HL-60 (cell line): ENCODE data around the gene DVL1.

Experiments
- CTCF ChIP-seq: IDR thresholded peaks from one replicate; pipeline ENCODE4 v1.5.1; 2011; ENCODE audit warnings: low read length, control low read depth, inconsistent platforms; ENCODE audit not compliant: insufficient read depth
- GABPA ChIP-seq: IDR thresholded peaks from 2 replicates; pipeline ENCODE4 v1.6.1; 2012; ENCODE audit warnings: low read depth
- POLR2AphosphoS5 ChIP-seq: IDR thresholded peaks from 2 replicates; pipeline ENCODE4 v1.6.1; 2012; ENCODE audit warnings: low read depth
- TF ChIP-seq, protein P1 (sequence below): IDR thresholded peaks from 2 replicates; pipeline ENCODE4 v1.6.1; 2012; ENCODE audit warnings: low read depth; ENCODE audit not compliant: insufficient replicate concordance

DNA sequence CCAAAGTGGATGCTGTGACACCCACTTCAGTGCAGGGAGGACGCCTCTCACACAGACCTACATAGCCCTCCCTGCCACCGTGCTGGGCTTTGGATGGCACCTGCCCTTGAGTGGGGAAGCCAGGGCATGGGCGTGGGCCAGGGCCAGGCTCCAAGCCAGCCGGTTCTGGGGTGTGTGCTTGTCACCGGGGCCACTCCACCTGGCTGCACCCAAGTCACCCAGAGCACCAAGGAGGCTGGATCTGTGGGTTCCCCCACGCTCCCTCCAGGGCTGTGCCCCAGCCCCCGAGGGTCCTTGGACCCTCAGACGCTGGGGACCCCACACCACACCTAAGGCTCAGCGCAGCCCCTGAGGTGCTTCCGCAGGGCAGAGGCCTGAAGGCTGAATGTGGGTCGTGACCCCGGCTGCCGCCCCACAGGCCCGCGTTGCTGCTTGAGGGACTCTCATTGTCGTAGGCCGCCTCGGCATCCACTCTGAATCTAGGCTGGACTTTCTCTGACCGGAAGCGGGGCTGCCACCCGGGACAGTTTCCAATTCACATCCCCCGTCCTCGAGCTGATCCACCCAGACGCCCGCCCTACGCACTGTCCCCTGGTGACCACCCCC is 7.7 kb upstream of the DVL1 start:
- no peak for TF ChIP-seq CTCF
- no peak for TF ChIP-seq POLR2AphosphoS5
- TF ChIP-seq, protein P1, sequence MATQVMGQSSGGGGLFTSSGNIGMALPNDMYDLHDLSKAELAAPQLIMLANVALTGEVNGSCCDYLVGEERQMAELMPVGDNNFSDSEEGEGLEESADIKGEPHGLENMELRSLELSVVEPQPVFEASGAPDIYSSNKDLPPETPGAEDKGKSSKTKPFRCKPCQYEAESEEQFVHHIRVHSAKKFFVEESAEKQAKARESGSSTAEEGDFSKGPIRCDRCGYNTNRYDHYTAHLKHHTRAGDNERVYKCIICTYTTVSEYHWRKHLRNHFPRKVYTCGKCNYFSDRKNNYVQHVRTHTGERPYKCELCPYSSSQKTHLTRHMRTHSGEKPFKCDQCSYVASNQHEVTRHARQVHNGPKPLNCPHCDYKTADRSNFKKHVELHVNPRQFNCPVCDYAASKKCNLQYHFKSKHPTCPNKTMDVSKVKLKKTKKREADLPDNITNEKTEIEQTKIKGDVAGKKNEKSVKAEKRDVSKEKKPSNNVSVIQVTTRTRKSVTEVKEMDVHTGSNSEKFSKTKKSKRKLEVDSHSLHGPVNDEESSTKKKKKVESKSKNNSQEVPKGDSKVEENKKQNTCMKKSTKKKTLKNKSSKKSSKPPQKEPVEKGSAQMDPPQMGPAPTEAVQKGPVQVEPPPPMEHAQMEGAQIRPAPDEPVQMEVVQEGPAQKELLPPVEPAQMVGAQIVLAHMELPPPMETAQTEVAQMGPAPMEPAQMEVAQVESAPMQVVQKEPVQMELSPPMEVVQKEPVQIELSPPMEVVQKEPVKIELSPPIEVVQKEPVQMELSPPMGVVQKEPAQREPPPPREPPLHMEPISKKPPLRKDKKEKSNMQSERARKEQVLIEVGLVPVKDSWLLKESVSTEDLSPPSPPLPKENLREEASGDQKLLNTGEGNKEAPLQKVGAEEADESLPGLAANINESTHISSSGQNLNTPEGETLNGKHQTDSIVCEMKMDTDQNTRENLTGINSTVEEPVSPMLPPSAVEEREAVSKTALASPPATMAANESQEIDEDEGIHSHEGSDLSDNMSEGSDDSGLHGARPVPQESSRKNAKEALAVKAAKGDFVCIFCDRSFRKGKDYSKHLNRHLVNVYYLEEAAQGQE, result no peak
- no peak for TF ChIP-seq GABPA
